WTC11 (cell line): ENCODE data around the gene POLD1. TPM values are rescaled to one million over a fixed set of nuclear protein-coding genes. Genes with fewer than 3 reads are reported as not detected.

Experiments used
- ATAC-seq: fragments of 200-7000 bp; cut with Tn5 transposase; 2 replicates; pipeline ENCODE4 v1.10.0; 2021; ENCODE audit warnings: mild to moderate bottlenecking, moderate library complexity
- CTCF ChIA-PET: fragments of 300-600 bp; sonication (Branson Sonifier 250); formaldehyde crosslinking; loops from one replicate; lab custom pipeline; 2021; ENCODE audit warnings: antibody characterized with exemption; lab: Charles Lee
- POLR2A ChIA-PET: fragments of 350-600 bp; sonication (Branson Sonifier 250); formaldehyde crosslinking; loops from one replicate; lab custom pipeline; 2021; ENCODE audit warnings: antibody characterized with exemption; lab: Charles Lee
- DNase-seq: peaks from one replicate; pipeline ENCODE4 v3.0.0; 2021; ENCODE audit warnings: low spot score
- H3K27ac Mint-ChIP-seq: 2 replicates; pipeline ENCODE4 v1.8.0; 2021; ENCODE audit warnings: mixed read lengths
- H3K27me3 Mint-ChIP-seq: 2 replicates; pipeline ENCODE4 v1.8.0; 2021; ENCODE audit warnings: low read depth, mild to moderate bottlenecking, moderate library complexity, mixed read lengths
- H3K36me3 Mint-ChIP-seq: 2 replicates; pipeline ENCODE4 v1.8.0; 2021; ENCODE audit warnings: mixed read lengths
- H3K4me1 Mint-ChIP-seq: 2 replicates; pipeline ENCODE4 v1.8.0; 2022; ENCODE audit warnings: mixed read lengths
- H3K4me3 Mint-ChIP-seq: 2 replicates; pipeline ENCODE4 v1.8.0; 2021; ENCODE audit warnings: mild to moderate bottlenecking, moderate library complexity, mixed read lengths
- H3K9me3 Mint-ChIP-seq: 2 replicates; pipeline ENCODE4 v1.8.0; 2021; ENCODE audit warnings: mixed read lengths
- ATF1 ChIP-seq: sonication (generic); formaldehyde crosslinking; IDR thresholded peaks from 2 replicates; pipeline ENCODE4 v1.8.1; 2023; ENCODE audit warnings: mild to moderate bottlenecking, moderate library complexity, missing genetic modification reagents
- CBFB ChIP-seq: sonication (generic); formaldehyde crosslinking; IDR thresholded peaks from 2 replicates; pipeline ENCODE4 v1.8.1; 2022; ENCODE audit warnings: mild to moderate bottlenecking, low read depth, missing genetic modification reagents
- CREM ChIP-seq: sonication (generic); formaldehyde crosslinking; IDR thresholded peaks from 2 replicates; pipeline ENCODE4 v1.8.1; 2022; ENCODE audit warnings: mild to moderate bottlenecking, missing genetic modification reagents, moderate library complexity
- ELF4 ChIP-seq: sonication (generic); formaldehyde crosslinking; IDR thresholded peaks from 2 replicates; pipeline ENCODE4 v1.8.1; 2022; ENCODE audit warnings: low read depth, mild to moderate bottlenecking, moderate library complexity, missing genetic modification reagents
- FOXK1 ChIP-seq: sonication (generic); formaldehyde crosslinking; IDR thresholded peaks from 2 replicates; pipeline ENCODE4 v1.8.0; 2022; ENCODE audit warnings: mild to moderate bottlenecking, moderate library complexity, missing genetic modification reagents
- GRHL2 ChIP-seq: fragments of 250-450 bp; sonication (Bioruptor Pico); IDR thresholded peaks from 2 replicates; pipeline ENCODE4 v1.8.0; 2022; ENCODE audit warnings: mild to moderate bottlenecking, moderate library complexity; ENCODE audit not compliant: insufficient replicate concordance, severe bottlenecking
- IRF2 ChIP-seq: sonication (generic); formaldehyde crosslinking; IDR thresholded peaks from 2 replicates; pipeline ENCODE4 v1.8.0; 2022; ENCODE audit warnings: low read depth, missing genetic modification reagents, borderline replicate concordance
- JAZF1 ChIP-seq: fragments of 250-450 bp; sonication (Bioruptor Pico); IDR thresholded peaks from 2 replicates; pipeline ENCODE4 v1.9.0; 2021; ENCODE audit warnings: moderate library complexity, mild to moderate bottlenecking, inconsistent platforms
- JUN ChIP-seq: sonication (generic); formaldehyde crosslinking; IDR thresholded peaks from 2 replicates; pipeline ENCODE4 v1.8.0; 2023; ENCODE audit warnings: mild to moderate bottlenecking, missing genetic modification reagents
- MYBL2 ChIP-seq: sonication (generic); formaldehyde crosslinking; IDR thresholded peaks from 2 replicates; pipeline ENCODE4 v1.8.1; 2023; ENCODE audit warnings: mild to moderate bottlenecking, moderate library complexity, missing genetic modification reagents
- NFYB ChIP-seq: sonication (generic); formaldehyde crosslinking; conservative IDR thresholded peaks from 2 replicates; pipeline ENCODE4 v1.8.0; 2022; ENCODE audit warnings: low read depth, missing genetic modification reagents
- NR1H2 ChIP-seq: sonication (generic); formaldehyde crosslinking; IDR thresholded peaks from 2 replicates; pipeline ENCODE4 v1.9.0; 2021; ENCODE audit warnings: mild to moderate bottlenecking, moderate library complexity, missing genetic modification reagents
- OVOL2 ChIP-seq: fragments of 250-450 bp; sonication (Bioruptor Pico); IDR thresholded peaks from 2 replicates; pipeline ENCODE4 v1.9.0; 2021; ENCODE audit warnings: mild to moderate bottlenecking, borderline replicate concordance
- SMAD4 ChIP-seq: sonication (generic); formaldehyde crosslinking; IDR thresholded peaks from 2 replicates; pipeline ENCODE4 v1.8.0; 2022; ENCODE audit warnings: mild to moderate bottlenecking, missing genetic modification reagents
- TEAD1 ChIP-seq: sonication (generic); formaldehyde crosslinking; IDR thresholded peaks from 2 replicates; pipeline ENCODE4 v1.8.0; 2022; ENCODE audit warnings: mild to moderate bottlenecking, missing genetic modification reagents
- TEAD4 ChIP-seq: sonication (generic); formaldehyde crosslinking; IDR thresholded peaks from 2 replicates; pipeline ENCODE4 v1.8.0; 2022; ENCODE audit warnings: mild to moderate bottlenecking, missing genetic modification reagents
- ZNF138 ChIP-seq: sonication (generic); formaldehyde crosslinking; conservative IDR thresholded peaks from 2 replicates; pipeline ENCODE4 v1.8.1; 2022; ENCODE audit warnings: mild to moderate bottlenecking, moderate library complexity, missing genetic modification reagents
- ZNF232 ChIP-seq: sonication (generic); formaldehyde crosslinking; IDR thresholded peaks from 2 replicates; pipeline ENCODE4 v1.8.0; 2022; ENCODE audit warnings: mild to moderate bottlenecking, missing genetic modification reagents
- ZNF263 ChIP-seq: sonication (generic); formaldehyde crosslinking; IDR thresholded peaks from 2 replicates; pipeline ENCODE4 v1.8.1; 2022; ENCODE audit warnings: low read depth, mild to moderate bottlenecking, moderate library complexity, missing genetic modification reagents
- ZNF396 ChIP-seq: fragments of 250-450 bp; sonication (Bioruptor Pico); IDR thresholded peaks from 2 replicates; pipeline ENCODE4 v1.8.0; 2021; ENCODE audit warnings: mild to moderate bottlenecking, moderate library complexity, borderline replicate concordance
- ZNF416 ChIP-seq: fragments of 250-450 bp; sonication (Bioruptor Pico); IDR thresholded peaks from 2 replicates; pipeline ENCODE4 v1.9.0; 2021; ENCODE audit warnings: mild to moderate bottlenecking, inconsistent platforms
- ZNF423 ChIP-seq: fragments of 250-450 bp; sonication (Bioruptor Pico); IDR thresholded peaks from 2 replicates; pipeline ENCODE4 v2.1.2; 2022; ENCODE audit warnings: mild to moderate bottlenecking, moderate library complexity
- total RNA-seq: library from RNA; stranded (reverse); gene quantifications from 3 replicates; pipeline ENCODE4 v1.2.3, GENCODE V29; 2021
- TF ChIP-seq, protein P1 (sequence below): fragments of 200-600 bp; IDR thresholded peaks from 2 replicates; pipeline ENCODE4 v1.8.0; 2022; ENCODE audit warnings: antibody characterized with exemption
- TF ChIP-seq, protein P2 (sequence below): sonication (generic); formaldehyde crosslinking; IDR thresholded peaks from 2 replicates; pipeline ENCODE4 v1.8.0; 2023; ENCODE audit warnings: missing genetic modification reagents, mild to moderate bottlenecking, borderline replicate concordance
- TF ChIP-seq, protein P3 (sequence below): sonication (generic); formaldehyde crosslinking; IDR thresholded peaks from 2 replicates; pipeline ENCODE4 v1.8.0; 2023; ENCODE audit warnings: missing genetic modification reagents
- TF ChIP-seq, protein P4 (sequence below): fragments of 250-450 bp; sonication (Bioruptor Pico); IDR thresholded peaks from 2 replicates; pipeline ENCODE4 v1.9.0; 2021; ENCODE audit warnings: moderate library complexity, mild to moderate bottlenecking, inconsistent platforms, borderline replicate concordance
- TF ChIP-seq, protein P5 (sequence below): sonication (generic); formaldehyde crosslinking; conservative IDR thresholded peaks from 2 replicates; pipeline ENCODE4 v1.8.1; 2023; ENCODE audit warnings: mild to moderate bottlenecking, low read depth, missing genetic modification reagents, moderate library complexity

Gene POLD1
- total RNA-seq, 1 experiment from 2014 or later: 163 TPM

DNA sequence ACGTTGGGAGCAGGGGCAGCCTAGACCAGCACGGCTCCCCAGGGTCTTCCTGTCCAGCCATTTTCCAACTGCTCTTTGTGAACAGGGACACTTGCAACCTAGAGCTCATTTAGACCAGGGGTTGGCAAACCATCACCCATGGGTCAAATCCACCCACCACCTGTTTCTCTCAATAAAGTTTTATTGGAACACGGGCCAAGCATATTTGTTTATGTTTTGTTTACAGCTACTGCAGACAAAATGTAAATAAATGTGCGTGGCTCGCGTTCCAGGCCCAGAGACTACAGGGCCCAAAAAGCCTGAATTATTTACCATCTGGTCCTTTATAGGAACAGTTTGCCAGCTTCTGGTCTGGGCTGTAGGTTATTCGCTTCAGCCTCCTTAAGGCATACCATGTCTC, 78.8 kb downstream of the POLD1 start:
- H3K4me3 Mint-ChIP-seq: no peak overlapping the region
- H3K9me3 Mint-ChIP-seq: no peaks in the 10 kb centered on the region
- TF ChIP-seq NFYB (CRISPR knock-in tag) (no peak), MYBL2 (CRISPR knock-in tag) (no peak), ZNF232 (CRISPR knock-in tag) (no peak), ELF4 (no peak), ZNF396 (CRISPR knock-in tag) (no peak), TEAD4 (CRISPR knock-in tag) (no peak), ATF1 (CRISPR knock-in tag) (no peak), ZNF423 (no peak), NR1H2 (CRISPR knock-in tag) (no peak), CREM (no peak), JUN (CRISPR knock-in tag) (no peak), ZNF138 (CRISPR knock-in tag) (no peak), ZNF263 (CRISPR knock-in tag) (no peak), IRF2 (CRISPR knock-in tag) (no peak), CBFB (CRISPR knock-in tag) (no peak), FOXK1 (no peak)
- TF ChIP-seq, protein P1, sequence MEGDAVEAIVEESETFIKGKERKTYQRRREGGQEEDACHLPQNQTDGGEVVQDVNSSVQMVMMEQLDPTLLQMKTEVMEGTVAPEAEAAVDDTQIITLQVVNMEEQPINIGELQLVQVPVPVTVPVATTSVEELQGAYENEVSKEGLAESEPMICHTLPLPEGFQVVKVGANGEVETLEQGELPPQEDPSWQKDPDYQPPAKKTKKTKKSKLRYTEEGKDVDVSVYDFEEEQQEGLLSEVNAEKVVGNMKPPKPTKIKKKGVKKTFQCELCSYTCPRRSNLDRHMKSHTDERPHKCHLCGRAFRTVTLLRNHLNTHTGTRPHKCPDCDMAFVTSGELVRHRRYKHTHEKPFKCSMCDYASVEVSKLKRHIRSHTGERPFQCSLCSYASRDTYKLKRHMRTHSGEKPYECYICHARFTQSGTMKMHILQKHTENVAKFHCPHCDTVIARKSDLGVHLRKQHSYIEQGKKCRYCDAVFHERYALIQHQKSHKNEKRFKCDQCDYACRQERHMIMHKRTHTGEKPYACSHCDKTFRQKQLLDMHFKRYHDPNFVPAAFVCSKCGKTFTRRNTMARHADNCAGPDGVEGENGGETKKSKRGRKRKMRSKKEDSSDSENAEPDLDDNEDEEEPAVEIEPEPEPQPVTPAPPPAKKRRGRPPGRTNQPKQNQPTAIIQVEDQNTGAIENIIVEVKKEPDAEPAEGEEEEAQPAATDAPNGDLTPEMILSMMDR: no peak
- TF ChIP-seq, protein P2, sequence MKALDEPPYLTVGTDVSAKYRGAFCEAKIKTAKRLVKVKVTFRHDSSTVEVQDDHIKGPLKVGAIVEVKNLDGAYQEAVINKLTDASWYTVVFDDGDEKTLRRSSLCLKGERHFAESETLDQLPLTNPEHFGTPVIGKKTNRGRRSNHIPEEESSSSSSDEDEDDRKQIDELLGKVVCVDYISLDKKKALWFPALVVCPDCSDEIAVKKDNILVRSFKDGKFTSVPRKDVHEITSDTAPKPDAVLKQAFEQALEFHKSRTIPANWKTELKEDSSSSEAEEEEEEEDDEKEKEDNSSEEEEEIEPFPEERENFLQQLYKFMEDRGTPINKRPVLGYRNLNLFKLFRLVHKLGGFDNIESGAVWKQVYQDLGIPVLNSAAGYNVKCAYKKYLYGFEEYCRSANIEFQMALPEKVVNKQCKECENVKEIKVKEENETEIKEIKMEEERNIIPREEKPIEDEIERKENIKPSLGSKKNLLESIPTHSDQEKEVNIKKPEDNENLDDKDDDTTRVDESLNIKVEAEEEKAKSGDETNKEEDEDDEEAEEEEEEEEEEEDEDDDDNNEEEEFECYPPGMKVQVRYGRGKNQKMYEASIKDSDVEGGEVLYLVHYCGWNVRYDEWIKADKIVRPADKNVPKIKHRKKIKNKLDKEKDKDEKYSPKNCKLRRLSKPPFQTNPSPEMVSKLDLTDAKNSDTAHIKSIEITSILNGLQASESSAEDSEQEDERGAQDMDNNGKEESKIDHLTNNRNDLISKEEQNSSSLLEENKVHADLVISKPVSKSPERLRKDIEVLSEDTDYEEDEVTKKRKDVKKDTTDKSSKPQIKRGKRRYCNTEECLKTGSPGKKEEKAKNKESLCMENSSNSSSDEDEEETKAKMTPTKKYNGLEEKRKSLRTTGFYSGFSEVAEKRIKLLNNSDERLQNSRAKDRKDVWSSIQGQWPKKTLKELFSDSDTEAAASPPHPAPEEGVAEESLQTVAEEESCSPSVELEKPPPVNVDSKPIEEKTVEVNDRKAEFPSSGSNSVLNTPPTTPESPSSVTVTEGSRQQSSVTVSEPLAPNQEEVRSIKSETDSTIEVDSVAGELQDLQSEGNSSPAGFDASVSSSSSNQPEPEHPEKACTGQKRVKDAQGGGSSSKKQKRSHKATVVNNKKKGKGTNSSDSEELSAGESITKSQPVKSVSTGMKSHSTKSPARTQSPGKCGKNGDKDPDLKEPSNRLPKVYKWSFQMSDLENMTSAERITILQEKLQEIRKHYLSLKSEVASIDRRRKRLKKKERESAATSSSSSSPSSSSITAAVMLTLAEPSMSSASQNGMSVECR (CRISPR knock-in tag): no peak
- TF ChIP-seq, protein P3, sequence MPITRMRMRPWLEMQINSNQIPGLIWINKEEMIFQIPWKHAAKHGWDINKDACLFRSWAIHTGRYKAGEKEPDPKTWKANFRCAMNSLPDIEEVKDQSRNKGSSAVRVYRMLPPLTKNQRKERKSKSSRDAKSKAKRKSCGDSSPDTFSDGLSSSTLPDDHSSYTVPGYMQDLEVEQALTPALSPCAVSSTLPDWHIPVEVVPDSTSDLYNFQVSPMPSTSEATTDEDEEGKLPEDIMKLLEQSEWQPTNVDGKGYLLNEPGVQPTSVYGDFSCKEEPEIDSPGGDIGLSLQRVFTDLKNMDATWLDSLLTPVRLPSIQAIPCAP (CRISPR knock-in tag): no peak
- TF ChIP-seq, protein P4, sequence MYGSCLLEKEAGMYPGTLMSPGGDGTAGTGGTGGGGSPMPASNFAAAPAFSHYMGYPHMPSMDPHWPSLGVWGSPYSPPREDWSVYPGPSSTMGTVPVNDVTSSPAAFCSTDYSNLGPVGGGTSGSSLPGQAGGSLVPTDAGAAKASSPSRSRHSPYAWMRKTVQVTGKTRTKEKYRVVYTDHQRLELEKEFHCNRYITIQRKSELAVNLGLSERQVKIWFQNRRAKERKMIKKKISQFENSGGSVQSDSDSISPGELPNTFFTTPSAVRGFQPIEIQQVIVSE (CRISPR knock-in tag): no peak
- H3K27ac Mint-ChIP-seq: no peak overlapping the region
- peaks cover 7% of the 10 kb centered on the region for H3K4me1 Mint-ChIP-seq
- H3K27me3 Mint-ChIP-seq: no peaks in the 10 kb centered on the region; the same call in none of the 2 replicates
- DNase-seq (no peak), ATAC-seq (no peak)
- ChIA-PET CTCF (interaction anchor here (0.8 to 2.3 kb wide), 4 partner anchors 74 to 106 kb away, joined by 3 to 11 read pairs (median 6); partner anchors contain the start of gene POLD1), POLR2A (interaction anchor here (1.0 kb wide), 1 partner anchor 95 kb away, joined by 4 read pairs; no protein-coding TSS in a partner anchor)
- H3K36me3 Mint-ChIP-seq: no peaks in the 10 kb centered on the region

DNA sequence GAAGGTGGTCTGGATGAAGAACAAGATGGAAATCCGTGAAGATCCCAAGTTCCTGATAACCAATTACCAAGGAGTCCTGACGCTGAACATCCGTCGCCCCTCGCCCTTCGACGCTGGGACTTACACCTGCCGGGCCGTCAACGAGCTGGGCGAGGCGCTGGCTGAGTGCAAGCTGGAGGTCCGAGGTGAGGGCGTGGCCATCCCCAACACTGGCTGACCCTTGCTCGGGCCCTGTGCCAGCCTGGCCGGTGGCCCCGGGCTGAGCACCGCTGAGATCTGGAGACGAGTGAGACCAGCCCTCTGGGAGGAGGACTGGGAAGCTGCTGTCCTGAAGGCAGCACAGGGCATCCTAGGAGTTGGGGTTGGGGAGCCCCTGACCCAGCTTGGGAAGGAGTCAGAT, 80.2 kb downstream of the POLD1 start:
- Mint-ChIP-seq H3K36me3 (no peaks in the 10 kb centered on the region), H3K27me3 (peaks cover 4% of the 10 kb centered on the region), H3K4me1 (peaks cover 7% of the 10 kb centered on the region), H3K27ac (no peak overlapping the region), H3K4me3 (no peak overlapping the region), H3K9me3 (no peaks in the 10 kb centered on the region)
- CTCF ChIA-PET: interaction anchor here (0.7 to 3.2 kb wide), 8 partner anchors 10 to 136 kb away, joined by 3 to 35 read pairs (median 6); partner anchors contain the start of gene KCNC3
- ATAC-seq: no peak
- POLR2A ChIA-PET: interaction anchor here (0.5 kb wide), 1 partner anchor 53 kb away, joined by 3 read pairs; no protein-coding TSS in a partner anchor
- no peak for DNase-seq
- TF ChIP-seq ZNF416 (CRISPR knock-in tag): no peak
- no peak for TF ChIP-seq IRF2 (CRISPR knock-in tag)
- TF ChIP-seq SMAD4: no peak
- TF ChIP-seq, protein P5, sequence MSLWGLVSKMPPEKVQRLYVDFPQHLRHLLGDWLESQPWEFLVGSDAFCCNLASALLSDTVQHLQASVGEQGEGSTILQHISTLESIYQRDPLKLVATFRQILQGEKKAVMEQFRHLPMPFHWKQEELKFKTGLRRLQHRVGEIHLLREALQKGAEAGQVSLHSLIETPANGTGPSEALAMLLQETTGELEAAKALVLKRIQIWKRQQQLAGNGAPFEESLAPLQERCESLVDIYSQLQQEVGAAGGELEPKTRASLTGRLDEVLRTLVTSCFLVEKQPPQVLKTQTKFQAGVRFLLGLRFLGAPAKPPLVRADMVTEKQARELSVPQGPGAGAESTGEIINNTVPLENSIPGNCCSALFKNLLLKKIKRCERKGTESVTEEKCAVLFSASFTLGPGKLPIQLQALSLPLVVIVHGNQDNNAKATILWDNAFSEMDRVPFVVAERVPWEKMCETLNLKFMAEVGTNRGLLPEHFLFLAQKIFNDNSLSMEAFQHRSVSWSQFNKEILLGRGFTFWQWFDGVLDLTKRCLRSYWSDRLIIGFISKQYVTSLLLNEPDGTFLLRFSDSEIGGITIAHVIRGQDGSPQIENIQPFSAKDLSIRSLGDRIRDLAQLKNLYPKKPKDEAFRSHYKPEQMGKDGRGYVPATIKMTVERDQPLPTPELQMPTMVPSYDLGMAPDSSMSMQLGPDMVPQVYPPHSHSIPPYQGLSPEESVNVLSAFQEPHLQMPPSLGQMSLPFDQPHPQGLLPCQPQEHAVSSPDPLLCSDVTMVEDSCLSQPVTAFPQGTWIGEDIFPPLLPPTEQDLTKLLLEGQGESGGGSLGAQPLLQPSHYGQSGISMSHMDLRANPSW (CRISPR knock-in tag): no peak
- TF ChIP-seq OVOL2 (CRISPR knock-in tag): no peak
- TF ChIP-seq TEAD1 (CRISPR knock-in tag): no peak
- no peak for TF ChIP-seq JAZF1
- TF ChIP-seq GRHL2 (CRISPR knock-in tag): no peak
